Keratinocyte (primary cell): ENCODE data around the gene UNC13B.

Source experiments
- CTCF ChIP-seq, 3 experiments: IDR thresholded peaks in 1 of 3; conservative IDR thresholded peaks in 1 of 3; optimal IDR thresholded peaks in 1 of 3; 2 replicates in 2 of 3; 3 replicates in 1 of 3; pipeline versions ENCODE3 to v1.5.1; 2011; ENCODE audit warnings: low read length in 3 of 3, mild to moderate bottlenecking in 3 of 3, moderate library complexity in 2 of 3, control low read depth in 1 of 3, inconsistent platforms in 1 of 3; ENCODE audit not compliant: insufficient read depth in 2 of 3; ENCODE audit errors: extremely low read depth in 1 of 3
- EZH2 ChIP-seq: IDR thresholded peaks from one replicate; pipeline ENCODE4 v1.6.1; 2012; ENCODE audit warnings: inconsistent platforms, mild to moderate bottlenecking, low read length, moderate library complexity

GRCh38 chr9:35380039-35380438 is 218.2 kb downstream of the UNC13B start:
- TF ChIP-seq CTCF (optimal IDR thresholded peaks at IDR 0.05 in 1 of 3, IDR thresholded peaks at IDR 0.05 in 1 of 3, conservative IDR thresholded peaks at IDR 0.05 in 1 of 3; ENCODE audit: extremely low read depth in 1 of 3, insufficient read depth in 2 of 3, low read length in 3 of 3) (no peak), EZH2 (no peak)
